ENCODE data around the gene ZNF165.
A peak's percentile ranks its signal among the peaks of the same experiment; 100 is the strongest.
"Not testable (repeated sequence)": the region's sequence is repeated elsewhere in the genome, so short reads cannot be mapped to it uniquely, and the experiment has no call there.

The ZNF165 gene

DNA sequence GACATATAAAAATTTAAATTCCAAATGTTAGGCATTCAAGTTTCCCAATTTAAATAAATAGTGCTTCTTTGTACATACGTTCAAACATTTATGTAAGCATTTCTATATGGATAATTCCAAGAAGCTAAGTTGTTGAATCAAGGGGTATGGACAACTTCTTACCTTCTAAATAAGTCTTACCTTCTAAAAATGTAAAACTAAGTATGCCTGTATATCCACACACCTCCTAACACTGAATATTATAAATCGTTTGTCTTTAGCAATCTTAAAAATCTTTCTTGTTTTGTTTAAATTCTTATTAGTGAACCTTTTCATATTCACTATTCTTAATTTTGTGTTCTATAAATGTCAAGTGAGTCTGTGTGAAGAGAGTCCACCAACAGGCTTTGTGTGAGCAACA is 41.5 kb downstream of the ZNF165 start:
- DNase-seq (ENCODE audit: low read depth in 1 of 2, low spot score in 1 of 2), result no peak

DNA sequence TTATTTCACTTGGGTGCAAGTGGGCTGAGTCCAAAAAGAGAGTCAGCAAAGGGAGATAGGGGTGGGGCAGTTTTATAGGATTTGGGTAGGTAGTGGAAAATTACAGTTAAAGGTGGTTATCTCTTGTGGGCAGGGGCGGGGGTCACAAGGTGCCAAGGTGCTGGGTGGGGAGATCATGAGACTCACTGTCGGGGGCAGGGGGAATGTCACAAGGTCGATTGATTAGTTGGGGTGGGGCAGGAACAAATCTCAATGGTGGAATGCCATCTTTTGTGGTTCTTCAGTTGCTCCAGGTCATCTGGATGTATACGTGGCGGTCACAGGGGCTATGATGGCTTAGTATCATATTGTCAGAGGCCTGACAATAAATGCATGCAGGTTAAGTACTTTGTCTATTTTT is 41.9 kb downstream of the ZNF165 start:
- DNase-seq (ENCODE audit: low read depth in 1 of 2, low spot score in 1 of 2), result not testable (repeated sequence)

- DNase-seq (ENCODE audit: low read depth in 1 of 2, low spot score in 1 of 2), result peak; percentile 50 to 67
These were observed 44.1 kb downstream of the ZNF165 start, which contains the start of gene ZSCAN16 for GRCh38 chr6:28124350-28124970. TSS of gene ZSCAN16 (plus strand) at chr6:28124609. CDS start at chr6:28125444, 835 bp downstream.

- no peak for DNase-seq (ENCODE audit: low read depth in 1 of 2, low spot score in 1 of 2)
These were observed 44.6 kb downstream of the ZNF165 start for GRCh38 chr6:28124971-28125353.

GRCh38 chr6:28125401-28125800 is 45.0 kb downstream of the ZNF165 start:
- DNase-seq (ENCODE audit: low read depth in 1 of 2, low spot score in 1 of 2), result no peak

DNA sequence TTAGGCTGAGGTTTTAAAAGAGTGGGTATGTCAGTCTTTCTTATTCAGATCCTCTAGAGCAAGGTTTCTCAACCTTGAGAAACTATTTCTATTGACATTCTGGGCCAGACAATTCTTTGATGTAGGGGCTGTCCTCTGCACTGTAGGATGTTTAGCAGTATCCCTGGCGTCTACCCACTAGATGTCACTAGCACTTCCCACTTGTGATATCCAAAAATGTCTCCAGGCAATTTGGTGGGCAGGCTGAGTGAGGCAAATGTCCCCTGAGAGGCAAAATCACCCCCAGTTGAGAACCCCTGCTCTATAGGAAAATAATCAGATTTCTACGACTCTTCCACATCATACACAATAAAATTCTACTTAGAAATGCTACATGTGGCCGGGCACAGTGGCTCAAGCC is 53.6 kb downstream of the ZNF165 start:
- DNase-seq (ENCODE audit: low read depth in 1 of 2, low spot score in 1 of 2), result no peak

DNA sequence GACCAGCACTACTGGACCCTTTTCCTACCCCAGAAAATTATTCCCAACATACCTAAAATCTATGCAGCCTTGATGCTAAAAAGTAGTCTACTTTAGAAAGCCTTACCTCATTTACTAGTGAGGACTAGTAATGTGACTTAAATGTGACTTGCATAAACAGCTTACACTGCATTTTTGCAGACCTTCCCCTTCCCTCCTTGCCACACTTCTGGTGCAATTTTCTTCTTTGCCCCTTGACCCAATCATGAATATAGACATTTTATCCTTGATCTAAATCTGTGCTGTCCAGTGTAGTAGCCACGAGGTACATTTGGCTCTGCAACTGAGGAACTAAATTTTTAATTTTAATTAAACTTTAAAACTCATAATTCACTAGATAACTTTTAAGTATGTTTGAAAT is 54.3 kb downstream of the ZNF165 start:
- DNase-seq (ENCODE audit: low read depth in 1 of 2, low spot score in 1 of 2), result no peak

DNA sequence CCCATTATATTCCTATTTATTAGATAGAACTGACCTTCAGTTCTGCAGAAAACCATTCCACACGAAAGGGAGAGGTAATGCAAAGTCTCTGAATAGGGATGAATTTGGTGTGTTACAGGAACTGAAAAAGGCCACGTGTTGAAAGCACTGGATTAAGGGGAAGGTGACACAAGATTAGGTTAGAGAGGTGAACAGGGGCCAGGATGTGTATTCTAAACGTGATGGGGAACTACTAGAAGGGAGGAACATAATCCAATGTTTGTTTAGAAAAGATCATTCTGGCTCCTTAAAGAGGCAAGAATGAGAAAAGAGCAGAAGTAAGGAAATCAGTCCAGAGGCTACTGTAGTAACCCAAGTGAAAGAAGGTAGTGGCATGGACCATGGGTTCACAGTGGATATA is 55.0 kb downstream of the ZNF165 start:
- no peak for DNase-seq (ENCODE audit: low read depth in 1 of 2, low spot score in 1 of 2)

GRCh38 chr6:28136585-28137504 is 56.5 kb downstream of the ZNF165 start:
- DNase-seq (ENCODE audit: low read depth in 1 of 2, low spot score in 1 of 2), result peak; percentile 47 to 58

GRCh38 chr6:28137505-28137981 is 57.2 kb downstream of the ZNF165 start:
- DNase-seq (ENCODE audit: low read depth in 1 of 2, low spot score in 1 of 2), result no peak

Measured in stimulated activated CD4-positive, alpha-beta T cell treated with anti-CD3 and anti-CD28 coated beads, Interleukin-15, amount 100 ng/mL, for 1 hour (primary cell).